Dermis microvascular lymphatic vessel endothelial cell (primary cell): ENCODE results near the gene LTO1. TPM values are rescaled to one million over a fixed set of nuclear protein-coding genes. Genes with fewer than 3 reads are reported as not detected.
"Not testable (repeated sequence)": the region's sequence is repeated elsewhere in the genome, so short reads cannot be mapped to it uniquely, and the experiment has no call there.

Source experiments
- DNase-seq, 2 donors: peaks; one replicate each; pipeline versions ENCODE4 v3.0.0 to v3.0.0-alpha.2; 2010; ENCODE audit warnings: low read depth in 2 of 2
- total RNA-seq: library from RNA; depleted of rRNA; stranded (reverse); fragments of >200 nt; gene quantifications from 2 replicates; pipeline ENCODE4 v1.2.1, GENCODE V29; 2014

Gene LTO1
- total RNA-seq, 1 donor from 2014 or later: 10.1 TPM

DNA sequence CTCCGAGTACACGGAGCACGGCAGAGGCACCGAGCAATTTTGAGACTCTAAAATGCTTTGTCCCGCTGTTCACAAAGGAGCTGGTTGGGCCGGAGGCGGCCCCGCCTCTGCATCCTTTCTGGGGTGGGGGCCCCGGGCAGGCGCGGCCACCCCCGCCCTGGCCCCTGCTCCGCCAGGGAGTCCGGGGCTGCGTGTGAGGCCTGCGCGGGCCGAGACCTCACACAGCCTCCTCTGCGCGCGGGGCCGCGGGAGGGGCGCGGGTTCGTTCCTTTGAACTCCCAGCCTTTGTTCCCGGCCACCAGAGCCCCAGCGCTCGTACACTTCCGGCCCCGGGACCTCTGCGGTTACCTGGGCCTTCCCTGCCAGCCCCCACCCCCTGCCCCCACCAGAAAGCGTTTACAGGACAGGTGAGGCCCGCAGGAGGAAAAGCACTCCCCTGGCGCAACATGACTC lies 27.1 kb upstream of the LTO1 start:
- no peak for DNase-seq

DNA sequence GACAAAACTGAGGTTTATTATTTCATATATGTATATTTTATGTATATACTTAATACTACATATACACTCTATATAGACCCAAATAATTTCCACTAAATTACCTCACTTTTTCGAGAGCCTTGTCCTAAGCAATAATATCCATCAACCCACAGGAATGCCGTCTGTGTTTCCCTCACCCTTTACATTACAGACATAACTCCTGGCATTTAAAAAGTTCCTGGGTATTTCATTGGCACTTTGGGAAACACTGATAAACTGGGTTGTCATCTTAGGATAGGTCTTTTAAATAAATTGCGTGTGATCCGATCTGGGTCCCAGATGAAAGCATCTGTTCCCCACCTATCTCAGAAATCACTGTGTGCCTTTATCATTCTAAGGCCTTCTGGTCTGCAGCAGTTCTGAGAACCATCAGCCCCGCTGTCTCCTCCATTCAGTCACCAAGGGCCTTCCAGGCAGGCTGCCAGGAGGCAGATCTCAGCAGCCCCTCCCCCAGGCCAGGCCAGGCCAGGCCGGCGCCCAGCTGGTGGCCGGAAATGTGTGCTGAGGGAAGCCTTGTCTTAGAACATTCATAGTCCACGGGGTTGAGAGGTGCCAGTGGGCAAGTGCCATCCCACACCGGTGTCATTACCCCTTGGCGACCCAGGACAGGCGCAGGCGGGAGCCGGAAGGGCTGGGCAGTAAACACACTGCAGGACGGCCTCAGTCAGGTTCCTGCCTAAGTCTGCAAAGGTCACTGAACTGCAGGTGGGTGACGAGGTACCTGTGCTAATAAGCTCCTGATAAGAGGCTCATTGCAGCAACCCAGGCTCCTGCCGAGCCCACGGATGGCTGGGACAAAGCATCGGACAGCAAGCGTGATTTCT lies 25.4 kb upstream of the LTO1 start:
- peak in 1 of 2 donors; percentile 63 for DNase-seq

DNA sequence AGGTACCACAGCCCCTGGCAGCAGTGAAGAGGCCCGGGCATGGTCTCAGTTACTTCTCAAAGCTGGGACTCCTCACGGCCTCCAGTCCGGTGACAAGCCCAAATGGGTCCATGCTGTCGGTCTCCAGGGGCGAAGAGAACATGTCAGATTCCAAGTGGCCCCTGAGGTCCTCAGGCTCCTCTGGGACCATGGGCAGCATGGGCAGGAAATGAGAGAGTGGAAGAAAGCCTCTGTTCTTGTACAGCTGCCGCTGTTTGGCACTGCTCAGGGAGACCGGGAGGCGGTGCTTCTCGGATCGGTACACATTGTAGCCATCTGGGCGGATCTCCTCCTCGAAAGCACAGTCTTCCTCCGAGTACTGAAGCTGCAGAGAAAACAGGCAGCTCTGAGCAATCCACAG lies 24.1 kb upstream of the LTO1 start:
- DNase-seq: no peak

DNA sequence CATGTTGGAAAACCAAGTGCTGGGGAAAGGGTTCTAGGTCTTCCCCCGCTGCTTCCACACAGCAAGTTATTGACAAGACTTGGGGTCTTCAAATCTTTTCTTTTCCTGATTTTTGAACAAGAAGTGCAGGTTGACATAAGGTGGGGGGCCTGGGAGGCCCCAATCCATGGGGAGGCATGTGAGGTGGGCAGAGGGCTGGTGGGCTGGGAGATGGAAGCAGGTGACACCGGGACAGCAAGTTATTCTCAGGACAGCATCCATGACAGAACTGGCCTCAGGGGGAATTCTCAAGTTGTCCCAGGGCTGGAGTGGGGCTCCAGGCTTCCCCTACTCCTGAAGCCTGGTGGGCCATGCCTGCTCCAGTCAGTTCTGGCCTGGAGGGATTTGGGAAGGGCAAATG lies 23.2 kb upstream of the LTO1 start:
- no peak for DNase-seq

DNA sequence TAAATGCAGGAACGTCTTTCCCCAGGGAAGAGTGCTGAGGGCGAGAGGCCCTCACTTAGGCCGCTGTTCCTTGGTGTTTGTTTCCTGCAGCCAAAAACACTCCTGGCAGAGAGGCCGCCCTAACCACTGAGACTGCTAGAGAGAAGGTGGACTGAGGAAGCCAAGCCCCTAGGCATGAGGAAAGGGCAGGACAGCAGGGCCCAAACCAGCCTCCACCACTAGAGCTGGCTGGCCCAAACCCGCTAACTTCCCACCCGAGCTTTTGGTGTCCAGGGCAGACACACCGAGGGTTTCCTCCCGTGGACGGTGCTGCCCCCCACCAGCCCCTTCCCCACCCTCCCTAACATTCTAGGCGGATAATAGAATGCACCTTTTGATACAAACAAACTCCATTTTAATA lies 22.7 kb upstream of the LTO1 start:
- no peak for DNase-seq

DNA sequence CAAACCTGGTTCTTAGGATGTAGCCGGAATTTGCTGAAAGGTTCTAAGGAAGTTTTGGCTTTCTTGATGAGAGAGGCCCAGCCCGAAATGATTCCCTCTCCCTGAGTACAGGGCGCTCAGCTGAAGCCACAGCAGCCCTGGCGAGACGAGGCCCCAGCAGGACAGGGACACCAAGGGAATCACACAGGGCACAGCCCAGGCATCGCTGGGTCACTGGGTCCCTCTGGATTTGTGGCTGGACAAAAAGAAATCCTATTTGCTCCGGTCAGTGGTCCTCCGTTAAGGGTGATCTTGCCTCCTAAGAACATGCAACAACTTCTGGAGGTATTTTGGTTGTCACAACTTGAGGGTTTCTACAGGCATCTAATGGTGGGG lies 22.3 kb upstream of the LTO1 start:
- DNase-seq: no peak

DNA sequence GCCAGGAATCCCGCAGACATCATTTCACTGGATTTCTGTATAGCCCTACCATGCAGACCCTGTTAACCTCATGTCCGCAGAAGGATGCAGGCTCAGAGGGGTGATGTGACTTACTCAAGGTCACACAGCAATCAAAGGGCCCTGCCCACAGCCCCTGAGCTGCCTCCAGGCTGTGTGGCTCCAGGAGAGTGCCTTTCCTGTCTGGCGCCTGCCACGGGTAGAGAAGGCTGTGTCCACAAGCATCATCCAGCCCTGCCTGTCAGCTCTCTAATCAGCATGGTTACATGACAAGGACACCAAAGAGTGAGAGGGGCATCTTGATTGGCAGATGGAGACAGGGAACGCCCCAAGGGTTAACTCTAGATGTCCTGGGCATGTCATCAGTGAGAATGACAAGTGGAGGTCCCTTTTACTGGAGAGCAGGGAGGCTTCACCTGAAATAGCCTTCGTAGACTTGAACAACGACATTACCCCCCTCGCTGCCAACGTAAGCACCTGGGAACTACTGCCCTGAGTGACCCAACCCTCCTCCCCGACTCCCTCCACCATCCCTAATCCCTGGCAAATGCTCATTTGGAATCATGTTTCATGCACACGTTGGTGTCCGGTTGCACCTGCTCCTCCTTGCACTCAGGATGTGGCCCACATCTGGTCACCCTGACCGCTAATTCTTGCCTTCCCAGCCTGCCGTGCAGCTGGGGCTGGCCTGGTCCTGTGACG lies 21.8 kb upstream of the LTO1 start:
- no peak for DNase-seq

DNA sequence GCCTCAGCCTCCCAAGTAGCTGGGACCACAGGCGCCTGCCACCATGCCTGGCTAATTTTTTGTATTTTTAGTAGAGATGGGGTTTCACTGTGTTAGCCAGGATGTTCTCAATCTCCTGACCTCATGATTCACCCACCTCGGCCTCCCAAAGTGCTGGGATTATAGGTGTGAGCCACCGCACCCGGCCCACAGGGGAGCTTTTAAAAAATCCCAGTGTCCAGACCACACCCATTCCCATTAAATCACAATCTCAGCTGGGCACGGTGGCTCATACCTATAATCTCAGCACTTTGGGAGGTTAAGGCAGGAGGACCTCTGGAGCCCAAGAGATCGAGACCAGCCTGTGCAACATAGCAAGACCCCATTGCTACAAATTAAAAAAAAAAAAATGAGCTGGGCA lies 20.8 kb upstream of the LTO1 start:
- not testable (repeated sequence) for DNase-seq

DNA sequence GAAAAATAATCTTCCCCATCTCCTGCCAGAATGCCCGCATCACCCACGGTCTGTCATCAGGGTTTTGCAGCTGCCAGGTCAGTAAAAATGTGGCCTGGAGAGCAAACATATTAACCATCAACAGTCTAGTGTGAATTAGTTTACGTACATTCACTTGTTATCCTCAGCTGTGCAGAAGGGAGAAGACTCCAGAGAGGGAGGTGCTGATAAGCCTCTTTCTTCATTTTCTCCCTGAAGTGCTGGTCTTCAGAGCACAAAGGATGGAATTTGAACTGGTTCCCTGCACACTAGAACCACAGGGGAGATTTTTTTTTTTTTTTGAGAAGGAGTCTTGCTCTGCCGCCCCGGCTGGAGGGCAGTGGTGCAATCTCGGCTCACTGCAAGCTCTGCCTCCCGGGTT lies 20.4 kb upstream of the LTO1 start:
- no peak for DNase-seq

DNA sequence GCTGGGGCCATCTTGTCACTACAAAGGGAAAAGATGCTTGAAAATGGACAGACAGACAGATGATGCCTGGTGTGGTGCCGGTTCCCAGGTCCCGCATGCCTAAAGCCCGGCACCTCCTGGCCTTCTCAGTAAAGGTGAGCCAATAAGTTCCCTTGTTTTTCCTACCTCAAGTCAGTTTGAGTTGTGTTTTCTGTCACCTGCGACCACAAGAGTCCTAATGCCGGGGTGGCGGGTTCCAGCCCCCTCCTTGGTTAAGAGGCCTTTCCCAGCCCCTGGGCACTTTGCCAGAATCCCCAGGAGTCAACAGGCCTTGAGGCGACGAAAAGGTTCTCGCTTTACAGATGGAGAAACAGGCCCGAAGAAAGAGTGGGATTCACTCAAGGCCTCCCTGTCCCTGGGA lies 19.6 kb upstream of the LTO1 start:
- no peak for DNase-seq

DNA sequence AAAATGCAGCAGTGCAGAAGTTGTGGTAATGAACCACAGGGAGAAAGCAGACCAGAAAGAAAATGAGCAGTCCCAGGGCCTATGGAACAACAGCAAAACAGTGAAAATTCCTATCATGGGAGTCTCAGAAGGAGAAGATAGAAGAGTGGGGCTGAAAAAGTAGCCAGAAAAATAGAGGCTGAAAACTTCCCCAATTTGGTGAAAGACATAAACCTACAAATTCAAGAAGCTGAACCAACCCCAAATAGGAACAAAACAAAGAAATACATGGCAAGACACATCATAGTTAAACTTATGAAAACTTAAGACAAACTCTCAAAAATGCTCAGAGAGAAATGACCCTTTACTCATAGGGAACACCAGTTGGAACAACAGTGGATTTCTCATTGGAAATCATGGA lies 17.3 kb upstream of the LTO1 start:
- DNase-seq: no peak

DNA sequence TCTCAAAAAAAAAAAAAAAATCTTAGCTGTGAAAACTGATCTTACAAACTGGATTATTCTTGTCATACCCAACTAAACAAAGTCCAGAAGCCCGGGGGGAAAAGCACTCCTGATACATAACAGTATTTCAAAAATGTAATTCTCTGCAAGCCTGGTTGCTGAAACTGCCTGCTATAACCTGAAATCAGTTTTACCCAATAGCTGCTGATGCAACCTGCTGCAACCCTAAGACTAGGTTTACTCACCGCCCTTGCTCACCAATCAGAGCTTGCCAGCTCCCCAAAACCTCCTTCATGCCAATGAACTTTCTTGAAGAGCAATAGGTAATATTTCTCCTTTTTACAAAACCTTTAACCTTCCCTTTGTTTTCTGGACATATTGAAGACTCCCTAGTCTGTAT lies 16.3 kb upstream of the LTO1 start:
- no peak for DNase-seq

DNA sequence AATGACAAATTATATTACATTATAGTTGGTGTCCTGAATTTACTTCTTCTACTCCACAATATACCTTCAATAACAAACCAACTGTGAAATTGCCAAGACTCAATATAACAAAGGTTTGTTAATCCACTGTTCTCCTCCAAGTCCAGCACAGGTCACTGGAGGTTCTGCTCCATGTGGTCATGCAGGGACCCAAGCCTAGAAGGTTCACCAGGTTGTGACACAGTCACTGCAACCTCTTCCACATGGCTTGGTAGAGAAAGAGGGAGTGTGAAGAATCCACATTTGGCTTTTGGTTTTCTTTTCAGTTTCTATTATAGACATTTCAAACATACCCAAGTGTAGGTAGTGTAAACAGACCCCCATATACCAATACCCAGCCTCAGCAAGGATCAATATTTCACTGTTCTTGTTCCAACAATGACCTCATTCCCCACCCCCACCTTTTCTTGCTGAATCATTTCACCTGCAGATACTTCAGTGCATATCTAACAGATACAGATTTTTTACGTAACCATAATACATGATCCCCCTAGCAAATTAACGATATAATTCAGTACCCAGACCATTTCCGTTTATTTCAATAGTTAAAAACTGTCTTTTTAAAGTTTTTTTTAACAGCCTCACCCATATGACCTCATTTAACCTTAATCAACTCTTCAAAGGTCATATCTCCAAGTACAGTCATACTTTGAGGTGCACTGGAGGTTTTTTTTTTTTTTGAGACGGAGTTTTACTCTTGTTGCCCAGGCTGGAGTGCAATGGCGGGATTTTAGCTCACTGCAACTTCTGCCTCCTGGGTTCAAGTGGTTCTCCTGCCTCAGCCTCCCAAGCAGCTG lies 14.5 kb upstream of the LTO1 start:
- no peak for DNase-seq

DNA sequence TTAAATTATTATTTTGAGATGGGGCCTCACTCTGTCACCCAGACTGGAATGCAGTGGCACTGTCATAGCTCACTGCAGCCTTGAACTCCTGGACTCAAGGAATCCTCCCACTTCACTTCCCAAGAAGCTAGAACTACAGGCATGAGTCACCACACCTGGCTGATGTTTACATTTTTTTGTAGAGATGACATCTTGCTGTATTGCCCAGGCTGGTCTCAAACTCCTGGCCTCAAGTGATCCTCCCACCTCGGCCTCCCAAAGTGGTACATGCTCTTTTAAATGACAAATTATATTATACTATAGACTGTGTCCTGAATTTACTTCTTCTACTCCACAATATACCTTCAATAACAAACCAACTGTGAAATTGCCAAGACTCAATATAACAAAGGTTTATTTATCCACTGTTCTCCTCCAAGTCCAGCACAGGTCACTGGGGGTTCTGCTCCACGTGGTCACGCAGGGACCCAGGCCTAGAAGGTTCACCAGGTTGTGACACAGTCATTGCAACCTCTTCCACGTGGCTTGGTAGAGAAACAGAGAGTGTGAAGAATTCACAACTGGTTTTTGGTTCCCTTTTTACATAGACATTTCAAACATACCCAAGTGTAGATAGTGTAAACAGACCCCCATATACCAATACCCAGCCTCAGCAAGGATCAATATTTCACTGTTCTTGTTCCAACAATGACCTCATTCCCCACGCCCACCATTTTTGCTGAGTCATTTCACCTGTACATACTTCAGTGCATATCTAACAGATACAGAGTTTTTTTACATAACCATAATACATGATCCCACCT lies 13.0 kb upstream of the LTO1 start:
- not testable (repeated sequence) for DNase-seq

DNA sequence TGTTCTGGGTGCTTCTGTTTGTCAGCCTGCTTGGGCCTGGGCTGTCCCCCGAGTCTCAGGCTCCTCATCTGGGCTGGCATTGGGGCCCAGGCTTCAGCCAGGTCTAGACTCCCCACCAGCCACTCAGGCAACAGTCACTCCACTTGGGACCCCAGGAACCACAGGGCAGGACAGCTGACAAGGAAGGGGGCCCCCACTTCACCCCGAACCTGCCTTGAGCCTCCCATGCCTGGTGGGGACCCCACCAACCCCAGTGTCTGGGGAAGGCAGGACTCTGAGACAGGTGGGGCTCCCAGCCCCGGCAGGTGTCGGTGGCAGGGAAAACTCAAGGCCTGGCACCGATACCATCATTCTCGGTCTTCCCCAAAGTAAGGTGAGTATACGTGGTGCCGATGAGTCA lies 11.7 kb upstream of the LTO1 start:
- no peak for DNase-seq

DNA sequence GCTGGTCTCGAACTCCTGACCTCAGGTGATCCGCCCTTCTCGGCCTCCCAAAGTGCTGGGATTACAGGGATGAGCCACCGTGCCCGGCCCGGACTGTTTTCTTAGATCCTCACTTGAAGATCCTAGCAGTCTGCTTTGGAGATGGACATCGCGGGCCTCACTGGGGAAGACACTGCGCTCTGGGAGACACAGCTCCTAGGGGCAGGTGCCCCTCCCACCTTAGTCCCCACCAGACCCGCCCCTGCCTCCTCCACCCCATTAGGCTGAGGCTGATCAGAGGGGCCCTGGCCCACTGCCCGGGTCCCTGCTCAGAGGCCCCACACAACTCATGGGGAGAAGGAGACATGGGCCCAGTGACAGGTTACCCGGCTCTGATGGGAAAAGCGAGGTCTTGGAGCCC lies 11.3 kb upstream of the LTO1 start:
- no peak for DNase-seq

DNA sequence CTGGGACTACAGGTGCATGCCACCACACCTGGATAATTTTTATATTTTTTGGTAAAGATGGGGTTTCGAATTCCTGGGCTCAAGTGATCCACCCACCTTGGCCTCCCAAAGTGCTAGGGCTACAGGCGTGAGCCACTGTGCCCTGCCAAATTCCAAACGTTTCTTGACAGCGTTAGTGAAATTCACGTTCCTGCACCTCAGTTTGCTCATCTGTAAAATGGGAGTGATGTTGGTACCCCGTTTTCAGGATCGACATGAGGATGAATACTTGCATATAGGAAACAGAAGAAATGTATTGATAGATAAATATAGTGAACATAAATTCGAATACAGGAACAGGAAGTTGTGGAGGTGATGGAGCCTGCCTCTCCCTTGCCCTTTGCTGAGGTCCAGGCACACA lies 10.2 kb upstream of the LTO1 start:
- no peak for DNase-seq

DNA sequence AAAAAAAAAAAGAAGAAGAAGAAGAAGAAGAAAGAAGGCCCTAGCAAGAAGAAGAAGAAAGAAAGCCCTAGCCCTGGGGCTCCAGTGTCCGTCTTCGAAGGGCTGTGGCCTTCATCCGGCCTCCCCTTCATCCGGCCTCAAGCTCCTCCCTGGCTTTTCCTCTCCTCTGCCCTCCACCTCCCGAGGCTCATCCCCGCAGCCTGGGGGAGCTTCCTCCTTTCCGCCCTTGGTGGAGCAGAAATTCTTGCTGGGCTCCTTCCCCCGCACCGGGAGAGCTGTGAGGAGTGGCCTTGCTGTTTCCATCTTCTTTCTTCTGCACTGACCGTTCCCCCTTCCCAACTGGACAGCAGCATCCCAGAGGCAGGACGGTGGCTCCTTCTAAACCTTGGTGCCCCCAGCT lies 9.5 kb upstream of the LTO1 start:
- DNase-seq: no peak

DNA sequence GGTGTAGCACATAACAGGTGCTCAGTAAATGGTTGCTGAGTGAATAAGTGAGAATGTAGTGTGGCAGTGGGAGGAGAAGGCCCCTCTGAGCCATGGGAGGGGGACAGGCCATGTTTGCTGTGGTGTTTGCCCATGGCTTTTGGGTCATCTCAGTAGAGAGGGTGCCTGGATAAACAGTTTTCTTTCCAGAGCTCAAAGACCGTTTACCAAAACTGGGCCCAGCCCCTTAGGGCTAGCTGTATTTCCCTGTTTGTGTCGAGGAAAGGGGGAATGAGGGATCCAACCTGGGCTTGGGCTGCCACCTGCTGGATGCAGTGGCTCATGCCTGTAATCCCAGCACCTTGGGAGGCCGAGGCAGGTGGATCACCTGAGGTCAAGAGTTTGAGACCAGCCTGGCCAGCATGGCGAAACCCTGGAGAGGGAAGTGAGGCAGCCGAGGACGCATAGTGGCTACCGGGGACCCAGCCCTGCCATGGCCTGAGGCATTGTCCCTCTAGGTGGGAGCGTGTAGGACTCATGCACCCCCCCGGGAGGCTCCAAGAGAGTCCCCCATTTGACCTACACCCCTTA lies 8.7 kb upstream of the LTO1 start:
- peak in 1 of 2 donors; percentile 27 for DNase-seq

DNA sequence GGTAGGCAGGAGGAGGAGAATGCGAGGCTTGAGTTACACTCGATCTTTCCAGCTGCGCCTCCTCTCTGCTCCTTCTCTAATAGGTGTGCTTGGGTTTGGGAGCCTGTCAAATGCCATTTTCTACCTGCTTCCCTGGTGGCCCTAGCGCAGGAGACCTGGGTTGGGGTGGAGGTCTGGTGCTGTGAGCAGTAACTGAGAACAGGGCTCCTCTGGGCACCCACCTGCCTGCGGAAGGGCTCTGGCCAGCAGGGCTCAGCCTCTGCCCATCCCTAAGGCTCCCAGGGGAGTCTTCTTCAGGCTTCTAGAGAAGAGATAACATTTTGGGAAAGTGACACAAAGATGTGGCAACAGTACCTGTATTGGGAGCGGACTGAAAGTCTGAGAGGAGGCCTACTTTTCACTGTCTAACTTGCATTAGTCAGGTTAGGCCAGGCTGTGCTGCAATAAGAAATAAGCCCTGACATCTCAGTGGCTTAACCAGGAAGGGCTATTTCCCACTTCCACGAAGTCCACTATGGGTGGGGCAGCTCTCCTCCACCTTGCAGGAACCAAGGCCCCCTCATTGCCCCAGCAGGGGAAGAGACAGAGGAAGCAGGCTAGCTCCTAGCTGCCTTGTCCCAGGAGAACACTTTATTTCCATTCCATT lies 7.7 kb upstream of the LTO1 start:
- DNase-seq: no peak
